ENCODE results near the gene PRCD.

- TF ChIP-seq EP300 (IDR thresholded peaks at IDR 0.05) (no peak), CTCF (IDR thresholded peaks at IDR 0.05) (no peak), POLR2AphosphoS5 (IDR thresholded peaks at IDR 0.05) (no peak)
These were observed 29.0 kb upstream of the PRCD start for GRCh38 chr17:76510831-76511244.

Measured in stomach (tissue), 4 donors.